ENCODE measurements around the gene RANBP9.

Gene RANBP9

DNA sequence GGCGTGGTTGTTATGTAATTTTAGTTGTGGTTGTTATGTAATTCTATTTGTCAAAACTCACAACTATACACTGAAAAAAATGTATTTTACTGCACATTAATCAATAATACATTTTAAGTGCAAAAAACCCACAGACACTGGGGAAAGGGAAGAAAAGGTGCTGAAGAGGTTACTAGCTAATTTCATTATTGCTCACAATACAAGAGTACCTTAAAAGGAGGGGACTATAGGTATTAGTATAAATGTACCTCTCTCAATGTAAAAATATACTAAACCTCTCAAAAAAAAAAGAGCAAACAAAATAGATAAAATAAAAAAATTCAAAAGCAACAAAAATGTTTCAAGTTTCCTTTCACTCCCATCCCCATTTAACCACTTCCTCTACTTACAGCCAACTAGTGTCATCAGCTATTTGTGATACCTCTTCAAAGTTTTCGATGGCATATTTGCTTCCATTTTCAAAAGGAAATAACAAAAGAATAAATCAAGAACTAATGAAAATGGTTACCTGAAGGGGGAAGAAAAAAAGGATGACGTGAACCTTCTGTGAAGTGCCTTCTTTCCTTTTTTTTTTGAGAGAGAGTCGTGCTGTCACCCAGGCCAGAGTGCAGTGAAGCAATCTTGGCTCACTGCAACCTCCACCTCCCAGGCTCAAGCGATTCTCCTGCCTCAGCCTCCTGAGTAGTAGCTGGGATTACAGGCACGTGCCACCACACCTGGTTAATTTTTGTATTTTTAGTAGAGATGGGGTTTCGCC is 30.2 kb downstream of the RANBP9 start:
- Histone ChIP-seq H3K27me3 (ENCODE audit: insufficient read depth, low read depth, severe bottlenecking) (no peaks in the 10 kb centered on the region), H3K27ac (no peak overlapping the region), H3K9me3 (ENCODE audit: severe bottlenecking) (no peaks in the 10 kb centered on the region), H3K4me3 (ENCODE audit: low read depth, low read length) (no peak overlapping the region), H3K36me3 (peaks cover 16% of the 10 kb centered on the region)
- DNase-seq = no peak
- TF ChIP-seq, protein P1, sequence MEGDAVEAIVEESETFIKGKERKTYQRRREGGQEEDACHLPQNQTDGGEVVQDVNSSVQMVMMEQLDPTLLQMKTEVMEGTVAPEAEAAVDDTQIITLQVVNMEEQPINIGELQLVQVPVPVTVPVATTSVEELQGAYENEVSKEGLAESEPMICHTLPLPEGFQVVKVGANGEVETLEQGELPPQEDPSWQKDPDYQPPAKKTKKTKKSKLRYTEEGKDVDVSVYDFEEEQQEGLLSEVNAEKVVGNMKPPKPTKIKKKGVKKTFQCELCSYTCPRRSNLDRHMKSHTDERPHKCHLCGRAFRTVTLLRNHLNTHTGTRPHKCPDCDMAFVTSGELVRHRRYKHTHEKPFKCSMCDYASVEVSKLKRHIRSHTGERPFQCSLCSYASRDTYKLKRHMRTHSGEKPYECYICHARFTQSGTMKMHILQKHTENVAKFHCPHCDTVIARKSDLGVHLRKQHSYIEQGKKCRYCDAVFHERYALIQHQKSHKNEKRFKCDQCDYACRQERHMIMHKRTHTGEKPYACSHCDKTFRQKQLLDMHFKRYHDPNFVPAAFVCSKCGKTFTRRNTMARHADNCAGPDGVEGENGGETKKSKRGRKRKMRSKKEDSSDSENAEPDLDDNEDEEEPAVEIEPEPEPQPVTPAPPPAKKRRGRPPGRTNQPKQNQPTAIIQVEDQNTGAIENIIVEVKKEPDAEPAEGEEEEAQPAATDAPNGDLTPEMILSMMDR (IDR thresholded peaks at IDR 0.05; ENCODE audit: low read depth, low read length) = no peak

DNA sequence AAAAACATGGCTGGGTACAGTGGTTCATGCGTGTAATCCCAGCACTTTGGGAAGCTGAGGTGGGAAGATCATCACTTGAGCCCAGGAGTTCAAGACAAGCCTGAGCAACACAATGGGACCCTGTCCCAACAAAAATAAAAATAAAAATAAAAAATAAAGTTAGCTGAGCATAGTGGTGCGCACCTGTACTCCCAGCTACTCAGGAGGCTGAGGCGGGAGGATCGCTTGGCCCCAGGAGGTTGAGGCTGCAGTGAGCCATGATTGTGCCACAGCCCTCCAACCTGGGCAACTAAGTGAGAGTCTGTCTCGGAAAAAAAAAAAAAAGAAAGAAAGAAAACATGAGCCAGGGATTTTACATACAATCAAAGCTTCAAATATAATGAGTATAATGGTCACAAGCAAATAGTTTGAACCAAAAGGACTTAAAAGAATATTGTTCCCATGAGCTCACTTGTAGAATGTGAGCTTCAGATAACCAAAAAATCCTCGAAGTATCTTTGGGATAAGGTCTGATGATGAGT is 31.1 kb downstream of the RANBP9 start:
- H3K9me3 ChIP-seq (ENCODE audit: severe bottlenecking) = no peaks in the 10 kb centered on the region

DNA sequence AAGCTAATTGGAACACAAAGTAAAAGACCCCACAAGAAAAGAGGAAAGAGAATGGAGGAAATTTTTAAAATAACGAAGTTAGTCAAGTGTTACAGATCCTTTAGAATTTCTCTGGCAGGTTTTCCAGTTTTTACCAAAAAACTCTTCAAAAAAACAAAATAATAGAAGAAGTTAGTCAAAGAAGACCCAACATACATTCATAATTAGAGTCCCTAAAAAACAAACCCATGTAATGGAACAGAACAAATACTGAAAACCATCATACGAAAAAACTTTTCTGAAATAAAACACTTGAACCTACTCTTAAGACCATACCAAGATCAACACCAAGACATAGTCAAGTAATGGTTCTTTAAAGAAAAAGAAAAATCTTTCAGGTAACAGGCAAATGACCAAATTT is 31.6 kb downstream of the RANBP9 start:
- no peak overlapping the region for H3K27ac ChIP-seq
- no peaks in the 10 kb centered on the region for H3K9me3 ChIP-seq (ENCODE audit: severe bottlenecking)
- peaks cover 16% of the 10 kb centered on the region for H3K36me3 ChIP-seq
- no peaks in the 10 kb centered on the region for H3K27me3 ChIP-seq (ENCODE audit: insufficient read depth, low read depth, severe bottlenecking)
- DNase-seq = no peak
- no peak overlapping the region for H3K4me3 ChIP-seq (ENCODE audit: low read depth, low read length)
- TF ChIP-seq, protein P1 (IDR thresholded peaks at IDR 0.05; ENCODE audit: low read depth, low read length) = no peak

More for the DNA sequence above, 31.1 kb downstream of the RANBP9 start:
- H3K27ac ChIP-seq = no peak overlapping the region
- TF ChIP-seq, protein P1 (IDR thresholded peaks at IDR 0.05; ENCODE audit: low read depth, low read length) = no peak
- no peaks in the 10 kb centered on the region for H3K27me3 ChIP-seq (ENCODE audit: insufficient read depth, low read depth, severe bottlenecking)
- DNase-seq = no peak
- H3K36me3 ChIP-seq = peaks cover 16% of the 10 kb centered on the region
- no peak overlapping the region for H3K4me3 ChIP-seq (ENCODE audit: low read depth, low read length)

DNA sequence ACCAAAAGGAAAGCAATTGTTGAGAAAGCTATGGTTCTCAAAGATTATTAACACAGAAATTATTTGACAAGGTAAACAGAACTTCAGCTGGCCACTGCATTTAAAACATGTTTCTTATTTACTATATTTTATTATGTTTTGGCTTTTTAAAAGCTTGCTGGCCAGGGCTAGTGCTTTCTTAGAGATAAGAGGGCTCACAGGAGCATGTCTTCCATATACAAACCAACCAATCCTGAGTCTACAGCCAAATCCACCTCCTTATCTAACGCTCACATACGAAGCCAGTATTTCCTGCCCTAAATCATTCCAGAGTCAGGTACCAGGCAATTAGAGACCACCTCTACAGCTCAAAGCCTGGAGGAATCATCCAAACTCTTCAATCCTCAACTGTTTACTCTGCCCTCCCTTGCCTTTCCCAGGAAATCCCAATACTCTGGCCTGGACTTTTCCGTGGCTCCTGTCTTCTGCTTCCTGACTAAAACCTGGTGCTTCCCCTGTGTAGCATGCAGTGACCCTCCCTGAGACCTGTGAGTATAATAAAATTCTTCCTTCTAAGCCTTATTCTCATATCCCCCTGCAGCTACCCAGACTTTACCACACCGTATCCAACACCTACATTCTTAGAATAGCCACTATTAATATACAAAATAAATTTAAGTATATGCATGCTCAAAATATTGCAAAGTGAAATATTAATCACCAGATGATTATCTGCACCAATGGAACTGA is 33.2 kb downstream of the RANBP9 start:
- H3K9me3 ChIP-seq (ENCODE audit: severe bottlenecking) = no peaks in the 10 kb centered on the region
- TF ChIP-seq, protein P1 (IDR thresholded peaks at IDR 0.05; ENCODE audit: low read depth, low read length) = no peak
- no peak for DNase-seq
- no peaks in the 10 kb centered on the region for H3K27me3 ChIP-seq (ENCODE audit: insufficient read depth, low read depth, severe bottlenecking)
- H3K4me3 ChIP-seq (ENCODE audit: low read depth, low read length) = no peak overlapping the region
- peaks cover 11% of the 10 kb centered on the region for H3K36me3 ChIP-seq
- no peak overlapping the region for H3K27ac ChIP-seq

DNA sequence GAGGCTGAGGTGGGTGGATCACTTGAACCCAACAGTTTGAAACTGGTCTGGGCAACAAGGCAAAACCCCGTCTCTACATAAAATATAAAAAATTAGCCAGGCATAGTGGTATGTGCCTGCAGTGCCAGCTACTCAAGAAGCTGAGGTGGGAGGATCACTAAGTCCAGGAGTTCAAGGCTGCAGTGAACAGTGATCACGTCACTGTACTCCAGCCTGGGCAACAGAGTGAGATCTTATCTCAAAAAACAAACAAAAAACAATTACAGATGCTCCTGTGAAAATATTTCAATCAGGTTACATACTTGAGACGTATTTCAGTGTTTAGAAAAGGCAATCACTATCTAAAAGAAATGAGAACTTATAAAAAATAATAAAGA is 33.8 kb downstream of the RANBP9 start:
- TF ChIP-seq, protein P1 (IDR thresholded peaks at IDR 0.05; ENCODE audit: low read depth, low read length) = no peak
- Histone ChIP-seq H3K36me3 (peaks cover 7% of the 10 kb centered on the region), H3K9me3 (ENCODE audit: severe bottlenecking) (no peaks in the 10 kb centered on the region), H3K27ac (no peak overlapping the region), H3K27me3 (ENCODE audit: insufficient read depth, low read depth, severe bottlenecking) (no peaks in the 10 kb centered on the region), H3K4me3 (ENCODE audit: low read depth, low read length) (no peak overlapping the region)
- no peak for DNase-seq

Data from WERI-Rb-1 (cell line).